RWPE2 (cell line): ENCODE results near the gene RSPO4.
"Not testable (repeated sequence)": the region's sequence is repeated elsewhere in the genome, so short reads cannot be mapped to it uniquely, and the experiment has no call there.

ENCODE experiments used
- ATAC-seq: fragments of 200-7000 bp; cut with Tn5 transposase; 3 replicates; pipeline ENCODE4 v1.9.1; 2021; ENCODE audit warnings: low read depth
- DNase-seq: peaks from one replicate; pipeline ENCODE4 v3.0.0-alpha.2; 2020; ENCODE audit warnings: low spot score
- H3K27ac ChIP-seq: fragments of 450-650 bp; 2 replicates; pipeline ENCODE4 v1.5.1; 2017; ENCODE audit warnings: mild to moderate bottlenecking; ENCODE audit not compliant: poor library complexity, severe bottlenecking
- H3K27me3 ChIP-seq: fragments of 250-450 bp; sonication (Bioruptor Pico); 2 replicates; pipeline ENCODE4 v1.5.1; 2021; ENCODE audit warnings: mild to moderate bottlenecking, moderate library complexity; ENCODE audit not compliant: insufficient read depth, poor library complexity, severe bottlenecking
- H3K36me3 ChIP-seq: fragments of 250-450 bp; sonication (Bioruptor Pico); 2 replicates; pipeline ENCODE4 v1.5.1; 2020; ENCODE audit warnings: low read depth, mild to moderate bottlenecking, moderate library complexity
- H3K4me1 ChIP-seq: fragments of 250-450 bp; sonication (Bioruptor Pico); 2 replicates; pipeline ENCODE4 v1.5.1; 2021; ENCODE audit warnings: mild to moderate bottlenecking, moderate library complexity; ENCODE audit not compliant: insufficient read depth, poor library complexity, severe bottlenecking
- H3K4me3 ChIP-seq: fragments of 250-450 bp; sonication (Bioruptor Pico); 2 replicates; pipeline ENCODE4 v1.5.1; 2021; ENCODE audit warnings: mild to moderate bottlenecking, moderate library complexity; ENCODE audit not compliant: severe bottlenecking
- H3K9me3 ChIP-seq: fragments of 250-450 bp; sonication (Bioruptor Pico); 2 replicates; pipeline ENCODE4 v1.5.1; 2021; ENCODE audit warnings: mild to moderate bottlenecking, moderate library complexity; ENCODE audit not compliant: severe bottlenecking
- CTCF ChIP-seq: fragments of 450-650 bp; IDR thresholded peaks from one replicate; pipeline ENCODE4 v1.5.1; 2017; ENCODE audit warnings: mild to moderate bottlenecking, moderate library complexity; ENCODE audit not compliant: poor library complexity, severe bottlenecking

Gene RSPO4

GRCh38 chr20:1037039-1037438 is 34.9 kb upstream of the RSPO4 start:
- TF ChIP-seq CTCF: no peak
- Histone ChIP-seq H3K9me3 (no peaks in the 10 kb centered on the region), H3K27me3 (peaks cover 10% of the 10 kb centered on the region), H3K27ac (no peak overlapping the region), H3K36me3 (no peaks in the 10 kb centered on the region), H3K4me1 (no peaks in the 10 kb centered on the region), H3K4me3 (no peak overlapping the region)
- ATAC-seq (no peak), DNase-seq (no peak)

DNA sequence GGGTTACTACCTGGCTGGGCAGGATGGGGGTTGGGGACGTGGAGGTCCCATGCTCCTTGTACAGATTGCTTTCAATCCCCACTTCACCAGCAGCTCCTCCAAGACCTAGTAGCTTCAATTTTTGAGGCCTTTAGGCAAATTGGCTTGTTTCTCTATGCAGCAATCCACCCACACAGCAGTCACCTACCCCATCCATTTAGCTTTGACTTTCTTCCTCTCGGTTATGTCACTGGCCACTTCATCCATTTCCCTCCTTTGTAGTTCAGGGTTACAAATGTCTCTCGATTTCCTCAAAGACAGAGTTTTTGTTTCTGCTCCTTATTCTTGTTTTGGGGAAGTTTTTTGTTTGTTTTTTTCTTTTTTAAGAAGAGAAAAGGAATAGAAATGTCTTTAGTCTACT is 33.4 kb upstream of the RSPO4 start:
- Histone ChIP-seq H3K4me3 (no peak overlapping the region), H3K27ac (no peak overlapping the region), H3K9me3 (no peaks in the 10 kb centered on the region), H3K27me3 (peaks cover 8% of the 10 kb centered on the region), H3K36me3 (no peaks in the 10 kb centered on the region), H3K4me1 (no peaks in the 10 kb centered on the region)
- TF ChIP-seq CTCF: no peak
- ATAC-seq: no peak
- no peak for DNase-seq

- no peaks in the 10 kb centered on the region for H3K9me3 ChIP-seq
- no peak overlapping the region for H3K4me3 ChIP-seq
- H3K27ac ChIP-seq: no peak overlapping the region
- no peak for ATAC-seq
- no peaks in the 10 kb centered on the region for H3K4me1 ChIP-seq
- no peaks in the 10 kb centered on the region for H3K36me3 ChIP-seq
- no peak for TF ChIP-seq CTCF
- DNase-seq: no peak
- peaks cover 8% of the 10 kb centered on the region for H3K27me3 ChIP-seq
Measured at GRCh38 chr20:1034415-1034789, 32.3 kb upstream of the RSPO4 start.

- no peaks in the 10 kb centered on the region for H3K9me3 ChIP-seq
- no peak for TF ChIP-seq CTCF
- no peak for ATAC-seq
- no peak overlapping the region for H3K4me3 ChIP-seq
- no peak for DNase-seq
- no peak overlapping the region for H3K27ac ChIP-seq
- H3K27me3 ChIP-seq: peaks cover 8% of the 10 kb centered on the region
- H3K36me3 ChIP-seq: no peaks in the 10 kb centered on the region
- H3K4me1 ChIP-seq: no peaks in the 10 kb centered on the region
Measured at GRCh38 chr20:1033751-1034414, 31.8 kb upstream of the RSPO4 start.

GRCh38 chr20:1029980-1030379 is 27.9 kb upstream of the RSPO4 start:
- no peak for TF ChIP-seq CTCF

DNA sequence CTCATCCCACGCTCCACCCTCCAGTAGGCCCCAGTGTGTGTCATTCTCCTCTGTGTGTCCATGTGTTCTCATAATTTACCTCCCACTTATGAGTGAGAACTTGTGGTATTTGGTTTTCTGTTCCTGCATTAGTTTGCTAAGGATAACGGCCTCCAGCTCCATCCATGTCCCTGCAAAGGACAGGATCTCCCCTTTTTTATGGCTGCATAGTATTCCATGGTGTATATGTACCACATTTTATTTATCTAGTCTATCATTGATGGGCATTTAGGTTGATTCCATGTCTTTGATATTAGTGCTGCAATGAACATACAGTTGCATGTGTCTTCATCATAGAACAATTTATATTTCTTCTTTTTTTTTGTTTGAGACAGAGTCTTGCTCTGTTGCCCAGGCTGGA is 24.1 kb upstream of the RSPO4 start:
- not testable (repeated sequence) for DNase-seq, H3K27ac ChIP-seq, ATAC-seq, H3K36me3 ChIP-seq, H3K27me3 ChIP-seq, H3K4me1 ChIP-seq, H3K4me3 ChIP-seq, H3K9me3 ChIP-seq

More at GRCh38 chr20:1029980-1030379, 27.9 kb upstream of the RSPO4 start:
- Histone ChIP-seq H3K27me3 (peaks cover 3% of the 10 kb centered on the region), H3K27ac (no peak overlapping the region), H3K36me3 (no peaks in the 10 kb centered on the region), H3K4me1 (no peaks in the 10 kb centered on the region), H3K4me3 (no peak overlapping the region), H3K9me3 (no peaks in the 10 kb centered on the region)
- no peak for ATAC-seq
- no peak for DNase-seq
